Activated B cell treated with CpG ODN at 0.5 μM for 24 hours (primary cell): ENCODE data around the gene MPDU1. TPM values are rescaled to one million over a fixed set of nuclear protein-coding genes. Genes with fewer than 3 reads are reported as not detected.

ENCODE experiments used
- ATAC-seq: fragments of 200-7000 bp; cut with Tn5 transposase; one replicate; pipeline ENCODE4 v1.10.0; 2021; ENCODE audit warnings: low read depth, mild to moderate bottlenecking, moderate library complexity
- CTCF ChIA-PET: fragments of 350-600 bp; sonication (Branson Sonifier 250); formaldehyde crosslinking; loops from one replicate; lab custom pipeline; 2021; ENCODE audit warnings: antibody characterized with exemption; lab: Charles Lee
- POLR2A ChIA-PET: fragments of 350-600 bp; sonication (Branson Sonifier 250); formaldehyde crosslinking; loops from one replicate; lab custom pipeline; 2021; ENCODE audit warnings: antibody characterized with exemption; lab: Charles Lee
- DNase-seq: peaks from one replicate; pipeline ENCODE4 v3.0.0; 2022
- H3K27ac Mint-ChIP-seq: one replicate; pipeline ENCODE4 v1.8.0; 2020; ENCODE audit warnings: mixed read lengths
- H3K27me3 Mint-ChIP-seq: one replicate; pipeline ENCODE4 v1.8.0; 2021; ENCODE audit warnings: mixed read lengths
- H3K36me3 Mint-ChIP-seq: one replicate; pipeline ENCODE4 v1.8.0; 2021; ENCODE audit warnings: low read depth, mixed read lengths
- H3K4me1 Mint-ChIP-seq: one replicate; pipeline ENCODE4 v1.8.0; 2021; ENCODE audit warnings: mixed read lengths
- H3K4me3 Mint-ChIP-seq: one replicate; pipeline ENCODE4 v1.8.0; 2020; ENCODE audit warnings: mild to moderate bottlenecking, mixed read lengths
- H3K9me3 Mint-ChIP-seq: one replicate; pipeline ENCODE4 v1.8.0; 2020; ENCODE audit warnings: mixed read lengths
- intact Hi-C: fragments of 100-400 bp; cut with micrococcal nuclease; formaldehyde crosslinking; loops from one replicate; pipeline ENCODE4 v1.15.1; 2024
- total RNA-seq: library from RNA; stranded (reverse); gene quantifications from 2 replicates; pipeline ENCODE4 v1.2.3, GENCODE V29; 2022
- TF ChIP-seq, protein P1 (sequence below): fragments of 200-600 bp; IDR thresholded peaks from one replicate; pipeline ENCODE4 v1.8.0; 2022; ENCODE audit warnings: antibody characterized with exemption, mild to moderate bottlenecking

Gene MPDU1
- total RNA-seq, 1 donor from 2014 or later: 58.9 TPM

DNA sequence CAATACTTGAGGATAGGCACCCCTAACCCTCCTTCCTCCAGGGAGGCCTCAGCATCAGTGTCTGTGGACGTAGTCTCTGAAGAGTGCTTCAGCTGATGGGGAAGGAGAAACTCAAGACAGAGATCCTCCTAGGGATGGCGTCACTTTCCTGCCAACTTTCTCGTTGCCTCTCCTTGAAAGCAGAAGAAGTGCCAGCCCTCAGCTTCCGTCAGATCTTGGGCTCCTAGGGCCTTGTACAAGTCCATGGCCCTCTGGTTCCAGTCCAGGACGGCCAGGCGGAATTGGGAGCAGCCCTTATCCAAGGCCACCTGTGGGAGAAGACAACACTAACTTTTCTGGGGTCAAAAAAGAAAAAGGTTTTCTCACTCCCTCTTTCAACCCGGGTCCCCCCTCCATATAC lies 42.7 kb downstream of the MPDU1 start:
- DNase-seq (no peak), ATAC-seq (no peak)
- intact Hi-C loops: loop anchor here (2.0 kb wide), 1 partner anchor 306 kb away; the partner anchor contains the start of gene CNTROB
- H3K4me3 Mint-ChIP-seq: peak overlapping the region; percentile 93
- H3K27ac Mint-ChIP-seq: peak overlapping the region; percentile 80
- H3K9me3 Mint-ChIP-seq: no peaks in the 10 kb centered on the region
- H3K4me1 Mint-ChIP-seq: peaks cover 11% of the 10 kb centered on the region
- H3K27me3 Mint-ChIP-seq: no peaks in the 10 kb centered on the region
- TF ChIP-seq, protein P1, sequence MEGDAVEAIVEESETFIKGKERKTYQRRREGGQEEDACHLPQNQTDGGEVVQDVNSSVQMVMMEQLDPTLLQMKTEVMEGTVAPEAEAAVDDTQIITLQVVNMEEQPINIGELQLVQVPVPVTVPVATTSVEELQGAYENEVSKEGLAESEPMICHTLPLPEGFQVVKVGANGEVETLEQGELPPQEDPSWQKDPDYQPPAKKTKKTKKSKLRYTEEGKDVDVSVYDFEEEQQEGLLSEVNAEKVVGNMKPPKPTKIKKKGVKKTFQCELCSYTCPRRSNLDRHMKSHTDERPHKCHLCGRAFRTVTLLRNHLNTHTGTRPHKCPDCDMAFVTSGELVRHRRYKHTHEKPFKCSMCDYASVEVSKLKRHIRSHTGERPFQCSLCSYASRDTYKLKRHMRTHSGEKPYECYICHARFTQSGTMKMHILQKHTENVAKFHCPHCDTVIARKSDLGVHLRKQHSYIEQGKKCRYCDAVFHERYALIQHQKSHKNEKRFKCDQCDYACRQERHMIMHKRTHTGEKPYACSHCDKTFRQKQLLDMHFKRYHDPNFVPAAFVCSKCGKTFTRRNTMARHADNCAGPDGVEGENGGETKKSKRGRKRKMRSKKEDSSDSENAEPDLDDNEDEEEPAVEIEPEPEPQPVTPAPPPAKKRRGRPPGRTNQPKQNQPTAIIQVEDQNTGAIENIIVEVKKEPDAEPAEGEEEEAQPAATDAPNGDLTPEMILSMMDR: no peak
- POLR2A ChIA-PET: interaction anchor here (2.2 to 4.1 kb wide), 3 partner anchors 12 to 61 kb away, joined by 14 to 87 read pairs (median 34); partner anchors contain the start of genes FXR2, MPDU1, TP53 and WRAP53
- peaks cover 7% of the 10 kb centered on the region for H3K36me3 Mint-ChIP-seq
- CTCF ChIA-PET: interaction anchor here (0.9 to 2.6 kb wide), 2 partner anchors 61 to 111 kb away, joined by 3 to 16 read pairs; partner anchors contain the start of genes TP53 and WRAP53

DNA sequence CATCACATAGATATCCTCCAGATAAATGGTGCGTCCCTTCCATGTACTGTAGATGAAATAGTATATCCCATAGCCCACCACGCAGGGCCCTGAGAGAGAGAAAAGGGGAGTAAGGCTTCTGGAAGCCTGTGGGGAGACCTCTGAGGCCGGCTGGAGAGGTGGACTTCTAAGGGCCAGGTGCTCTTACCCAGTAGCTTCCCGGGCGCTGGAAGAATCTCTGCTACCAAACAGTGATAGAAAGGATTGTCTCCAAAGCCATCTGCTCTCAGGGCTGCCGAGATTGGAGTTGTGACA lies 43.3 kb downstream of the MPDU1 start:
- H3K36me3 Mint-ChIP-seq: peaks cover 7% of the 10 kb centered on the region
- H3K4me1 Mint-ChIP-seq: peaks cover 11% of the 10 kb centered on the region
- H3K27ac Mint-ChIP-seq: peak overlapping the region; percentile 80
- no peak for ATAC-seq
- TF ChIP-seq, protein P1: no peak
- ChIA-PET CTCF (interaction anchor here (1.6 to 2.6 kb wide), 2 partner anchors 38 to 61 kb away, joined by 5 to 16 read pairs; partner anchors contain the start of genes TP53 and WRAP53), POLR2A (interaction anchor here (0.5 to 4.1 kb wide), 8 partner anchors 12 to 668 kb away, joined by 4 to 87 read pairs (median 6); partner anchors contain the start of genes ATP1B2, FXR2, MPDU1 and SLC25A35)
- intact Hi-C loops: loop anchor here (1.0 to 2.0 kb wide), 3 partner anchors 12 to 306 kb away; partner anchors contain the start of genes CNTROB and TP53
- H3K4me3 Mint-ChIP-seq: peak overlapping the region; percentile 93
- no peak for DNase-seq
- H3K27me3 Mint-ChIP-seq: no peaks in the 10 kb centered on the region
- no peaks in the 10 kb centered on the region for H3K9me3 Mint-ChIP-seq

GRCh38 chr17:7627250-7628121 lies 43.8 kb downstream of the MPDU1 start, which contains the start of gene SAT2:
TSS of gene SAT2 (minus strand) at chr17:7627821. CDS start at chr17:7627635, 186 bp downstream.
- no peaks in the 10 kb centered on the region for H3K9me3 Mint-ChIP-seq
- peak within 1 kb of the TSS; percentile 93 for H3K4me3 Mint-ChIP-seq
- peaks cover 7% of the 10 kb centered on the region for H3K36me3 Mint-ChIP-seq
- TF ChIP-seq, protein P1: no peak
- H3K27ac Mint-ChIP-seq: peak within 1 kb of the TSS; percentile 80
- peaks cover 11% of the 10 kb centered on the region for H3K4me1 Mint-ChIP-seq
- H3K27me3 Mint-ChIP-seq: no peaks in the 10 kb centered on the region
- ChIA-PET CTCF (interaction anchor here (1.6 to 2.6 kb wide), 2 partner anchors 38 to 60 kb away, joined by 5 to 16 read pairs; partner anchors contain the start of genes TP53 and WRAP53), POLR2A (interaction anchor here (0.5 to 4.1 kb wide), 17 partner anchors 13 to 668 kb away, joined by 3 to 87 read pairs (median 5); partner anchors contain the start of genes ATP1B2, CD68, FXR2 and MPDU1)
- ATAC-seq: peak; percentile 99
- DNase-seq: peak; percentile 68
- intact Hi-C loops: loop anchor here (1.0 to 2.0 kb wide), 3 partner anchors 12 to 305 kb away; partner anchors contain the start of genes CNTROB and TP53

DNA sequence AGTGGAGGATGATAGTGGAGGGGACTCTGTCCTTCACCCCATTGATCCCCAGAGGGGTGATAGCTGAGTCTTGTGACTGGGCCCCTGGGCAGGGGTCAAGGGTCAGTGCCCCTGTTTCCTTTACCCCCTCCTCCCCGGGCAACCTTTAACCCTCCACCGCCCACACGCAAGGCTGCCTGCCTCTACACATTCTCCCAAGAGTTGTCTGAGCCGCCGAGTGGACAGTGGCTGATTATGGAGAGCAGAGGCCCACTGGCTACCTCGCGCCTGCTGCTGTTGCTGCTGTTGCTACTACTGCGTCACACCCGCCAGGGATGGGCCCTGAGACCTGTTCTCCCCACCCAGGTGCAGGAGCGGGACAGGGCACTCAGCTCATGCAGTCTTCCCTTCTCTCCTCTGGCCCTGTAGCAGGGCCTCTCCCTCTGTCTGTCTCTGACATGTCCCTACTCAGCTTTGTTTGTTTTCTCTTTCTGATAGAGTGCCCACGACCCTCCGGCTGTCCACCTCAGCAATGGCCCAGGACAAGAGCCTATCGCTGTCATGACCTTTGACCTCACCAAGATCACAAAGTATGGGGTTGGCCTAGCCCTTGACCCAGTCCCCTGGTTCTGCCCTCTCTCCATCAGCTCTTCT lies 46.4 kb downstream of the MPDU1 start, which contains the start of gene SHBG:
TSS of gene SHBG (plus strand) at position 197 of the 633 bp plus-strand sequence. CDS start at position 235, 38 bp downstream.
- no peak within 1 kb of the TSS for H3K4me3 Mint-ChIP-seq
- TF ChIP-seq, protein P1: no peak
- H3K4me1 Mint-ChIP-seq: peaks cover 11% of the 10 kb centered on the region
- H3K36me3 Mint-ChIP-seq: peaks cover 7% of the 10 kb centered on the region
- ChIA-PET CTCF (no interaction called here), POLR2A (interaction anchor here (1.1 to 1.4 kb wide), 2 partner anchors 20 to 56 kb away, joined by 3 to 4 read pairs; no protein-coding TSS in a partner anchor)
- intact Hi-C loops: no loop called here
- DNase-seq (no peak), ATAC-seq (no peak)
- peak within 1 kb of the TSS; percentile 15 for H3K27ac Mint-ChIP-seq
- H3K27me3 Mint-ChIP-seq: no peaks in the 10 kb centered on the region
- H3K9me3 Mint-ChIP-seq: no peaks in the 10 kb centered on the region
